Fibroblast of the aortic adventitia (primary cell): ENCODE data around the gene ARHGDIG. TPM values are rescaled to one million over a fixed set of nuclear protein-coding genes. Genes with fewer than 3 reads are reported as not detected.

Source experiments
- DNase-seq: peaks from one replicate; pipeline ENCODE4 v3.0.0-alpha.2; 2010; ENCODE audit warnings: low read depth
- H3K4me3 ChIP-seq: 2 replicates; pipeline ENCODE4 v1.5.1; 2011; ENCODE audit warnings: low read depth, mild to moderate bottlenecking, control low read depth, low read length, moderate library complexity
- CTCF ChIP-seq: IDR thresholded peaks from 2 replicates; pipeline ENCODE4 v1.5.1; 2011; ENCODE audit warnings: mild to moderate bottlenecking, low read length, control low read depth, inconsistent platforms; ENCODE audit not compliant: insufficient read depth
- total RNA-seq: library from RNA; depleted of rRNA; stranded (reverse); fragments of >200 nt; gene quantifications from 2 replicates; pipeline ENCODE4 v1.2.3, GENCODE V29; 2012; ENCODE audit warnings: low replicate concordance

ARHGDIG gene
- total RNA-seq, 1 donor, result 1.6 TPM

GRCh38 chr16:290015-290680 is 9.8 kb downstream of the ARHGDIG start:
- H3K4me3 ChIP-seq, result no peak overlapping the region
- TF ChIP-seq CTCF, result no peak
- no peak for DNase-seq

DNA sequence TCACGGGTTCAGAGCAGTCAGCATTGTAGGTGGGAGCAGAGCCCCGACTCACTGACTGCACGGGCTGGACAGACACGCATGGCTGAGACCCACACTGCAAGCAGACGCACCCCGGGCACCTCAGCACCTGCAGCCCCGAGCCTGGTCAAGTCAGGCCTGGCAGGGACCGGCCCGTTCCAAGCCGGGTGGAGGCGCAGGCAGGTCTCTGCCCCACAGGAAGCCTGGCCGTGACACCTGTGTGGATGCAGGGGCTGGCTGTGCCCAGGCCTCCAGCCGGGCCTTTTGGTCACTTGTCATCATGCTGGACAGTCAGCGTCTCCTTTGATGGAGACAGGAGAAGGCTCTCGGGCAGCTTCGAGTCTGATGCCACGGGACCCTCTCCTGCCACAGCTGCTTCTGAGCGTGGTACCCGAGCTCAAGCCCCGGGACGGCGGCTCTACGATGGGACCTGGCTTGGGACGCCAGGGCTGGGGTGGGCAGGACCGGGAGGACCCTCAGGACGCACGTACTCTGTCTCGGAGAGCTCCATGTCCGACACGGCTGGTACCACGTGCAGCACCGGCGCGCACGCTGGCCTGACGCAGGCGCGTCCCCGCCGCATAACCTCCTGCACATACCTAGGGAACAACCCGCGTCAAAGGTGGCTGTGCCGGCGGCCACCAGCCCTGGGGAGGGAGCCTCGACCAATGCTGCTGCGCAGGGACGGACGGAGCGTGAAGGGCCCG is 10.5 kb downstream of the ARHGDIG start:
- no peak overlapping the region for H3K4me3 ChIP-seq
- DNase-seq, result no peak
- TF ChIP-seq CTCF, result no peak

DNA sequence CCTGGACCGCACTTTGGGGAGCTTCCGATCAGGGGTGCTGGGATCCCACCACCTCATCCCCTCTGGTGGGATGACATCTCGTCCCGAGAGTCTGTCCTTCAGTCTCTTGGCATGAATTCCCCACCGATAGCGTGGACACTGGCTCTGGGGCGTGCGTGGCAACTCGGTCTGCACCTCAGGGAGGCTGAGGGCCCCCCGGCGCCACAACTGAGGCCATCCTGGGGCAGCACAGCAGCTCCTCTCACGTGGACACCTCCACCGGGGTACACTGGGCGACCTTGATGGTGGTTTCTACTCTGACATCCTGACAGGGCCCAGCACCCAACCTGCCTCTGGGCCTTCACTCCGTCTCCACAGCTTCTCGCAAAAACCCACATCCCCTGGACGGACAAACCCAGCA is 11.1 kb downstream of the ARHGDIG start:
- H3K4me3 ChIP-seq, result no peak overlapping the region
- no peak for TF ChIP-seq CTCF
- no peak for DNase-seq

- DNase-seq, result no peak
- H3K4me3 ChIP-seq, result no peak overlapping the region
- TF ChIP-seq CTCF, result no peak
These were observed 12.8 kb downstream of the ARHGDIG start for GRCh38 chr16:293043-293775.

GRCh38 chr16:296276-296675 is 15.9 kb downstream of the ARHGDIG start:
- no peak overlapping the region for H3K4me3 ChIP-seq
- DNase-seq, result no peak
- no peak for TF ChIP-seq CTCF

GRCh38 chr16:296806-297510 is 16.6 kb downstream of the ARHGDIG start:
- DNase-seq, result no peak
- TF ChIP-seq CTCF, result no peak
- no peak overlapping the region for H3K4me3 ChIP-seq
